Measurements from ENCODE around the gene GDF9.

Gene GDF9

DNA sequence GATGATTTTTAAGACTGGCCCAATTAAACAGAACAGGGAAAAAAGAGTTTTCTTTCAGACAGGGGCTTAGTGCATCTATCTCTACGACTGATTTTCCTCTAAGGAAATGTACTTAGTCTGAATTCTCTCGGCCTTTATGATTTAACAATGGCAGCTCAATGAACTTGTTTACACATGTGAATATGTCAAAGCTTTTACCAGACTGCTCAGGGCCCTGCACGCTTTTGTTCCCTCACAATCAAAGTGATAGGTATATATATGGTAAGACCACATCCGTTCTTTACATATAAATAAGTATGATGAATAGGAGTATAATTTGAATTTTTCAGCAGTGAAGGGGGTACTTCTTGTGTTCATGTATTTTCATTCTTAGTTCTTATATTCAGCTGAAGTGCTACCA lies 34.8 kb upstream of the GDF9 start:
- Histone ChIP-seq H4K20me1 (ENCODE audit: low read depth, low read length) (no peaks in the 10 kb centered on the region), H3K4me3 (ENCODE audit: insufficient read depth, low read length, poor library complexity, severe bottlenecking) (no peak overlapping the region), H3F3A (ENCODE audit: insufficient read depth) (no peaks in the 10 kb centered on the region), H3K9me3 (ENCODE audit: insufficient read depth, low read length) (no peaks in the 10 kb centered on the region), H3K27me3 (ENCODE audit: low read length) (no peaks in the 10 kb centered on the region), H3K9me2 (replicated peaks; ENCODE audit: insufficient read depth, low read length) (no peaks in the 10 kb centered on the region), H3K9ac (ENCODE audit: low read length) (no peak overlapping the region), H3K79me2 (ENCODE audit: insufficient read depth, low read length) (no peaks in the 10 kb centered on the region), H3K27ac (ENCODE audit: low read depth, low read length) (no peak overlapping the region), H3K4me2 (ENCODE audit: low read depth, low read length, poor library complexity, severe bottlenecking) (no peak overlapping the region), H2AFZ (ENCODE audit: low read depth, low read length, severe bottlenecking) (no peak overlapping the region), H3K36me3 (ENCODE audit: low read length) (peaks cover 14% of the 10 kb centered on the region; the same call in 1 of the 2 replicates)
- TF ChIP-seq, protein P1, sequence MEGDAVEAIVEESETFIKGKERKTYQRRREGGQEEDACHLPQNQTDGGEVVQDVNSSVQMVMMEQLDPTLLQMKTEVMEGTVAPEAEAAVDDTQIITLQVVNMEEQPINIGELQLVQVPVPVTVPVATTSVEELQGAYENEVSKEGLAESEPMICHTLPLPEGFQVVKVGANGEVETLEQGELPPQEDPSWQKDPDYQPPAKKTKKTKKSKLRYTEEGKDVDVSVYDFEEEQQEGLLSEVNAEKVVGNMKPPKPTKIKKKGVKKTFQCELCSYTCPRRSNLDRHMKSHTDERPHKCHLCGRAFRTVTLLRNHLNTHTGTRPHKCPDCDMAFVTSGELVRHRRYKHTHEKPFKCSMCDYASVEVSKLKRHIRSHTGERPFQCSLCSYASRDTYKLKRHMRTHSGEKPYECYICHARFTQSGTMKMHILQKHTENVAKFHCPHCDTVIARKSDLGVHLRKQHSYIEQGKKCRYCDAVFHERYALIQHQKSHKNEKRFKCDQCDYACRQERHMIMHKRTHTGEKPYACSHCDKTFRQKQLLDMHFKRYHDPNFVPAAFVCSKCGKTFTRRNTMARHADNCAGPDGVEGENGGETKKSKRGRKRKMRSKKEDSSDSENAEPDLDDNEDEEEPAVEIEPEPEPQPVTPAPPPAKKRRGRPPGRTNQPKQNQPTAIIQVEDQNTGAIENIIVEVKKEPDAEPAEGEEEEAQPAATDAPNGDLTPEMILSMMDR (IDR thresholded peaks at IDR 0.05; ENCODE audit: insufficient read depth, low read length, poor library complexity, severe bottlenecking), result no peak
- no peak for TF ChIP-seq EZH2phosphoT487 (conservative IDR thresholded peaks at IDR 0.05; ENCODE audit: low read length)

DNA sequence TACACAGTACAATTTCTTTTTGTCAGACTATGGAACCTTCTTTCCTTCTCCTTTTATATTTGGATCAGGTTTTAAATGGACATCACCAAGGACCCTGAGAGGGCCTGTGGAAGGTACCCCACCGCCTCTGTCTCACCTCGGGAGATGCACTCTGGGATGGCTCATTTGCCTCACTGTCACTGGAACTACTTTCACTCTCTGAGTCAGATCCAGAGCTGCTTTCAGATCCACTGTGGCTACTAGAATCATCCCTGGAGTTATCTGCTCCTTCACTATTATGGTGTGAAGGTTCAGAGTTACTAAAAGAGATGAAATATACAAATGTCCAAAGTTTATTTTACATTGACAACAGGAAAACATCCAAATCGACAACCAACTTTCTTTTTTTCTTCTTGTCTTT lies 31.8 kb upstream of the GDF9 start:
- Histone ChIP-seq H3K36me3 (ENCODE audit: low read length) (peaks cover 23% of the 10 kb centered on the region; the same call in 1 of the 2 replicates), H3F3A (ENCODE audit: insufficient read depth) (no peaks in the 10 kb centered on the region), H3K4me3 (ENCODE audit: insufficient read depth, low read length, poor library complexity, severe bottlenecking) (no peak overlapping the region), H3K9ac (ENCODE audit: low read length) (no peak overlapping the region), H3K9me2 (replicated peaks; ENCODE audit: insufficient read depth, low read length) (no peaks in the 10 kb centered on the region), H3K4me2 (ENCODE audit: low read depth, low read length, poor library complexity, severe bottlenecking) (no peak overlapping the region), H3K27ac (ENCODE audit: low read depth, low read length) (no peak overlapping the region), H2AFZ (ENCODE audit: low read depth, low read length, severe bottlenecking) (no peak overlapping the region), H3K9me3 (ENCODE audit: insufficient read depth, low read length) (no peaks in the 10 kb centered on the region), H3K27me3 (ENCODE audit: low read length) (no peaks in the 10 kb centered on the region), H4K20me1 (ENCODE audit: low read depth, low read length) (no peaks in the 10 kb centered on the region), H3K79me2 (ENCODE audit: insufficient read depth, low read length) (no peaks in the 10 kb centered on the region)
- TF ChIP-seq EZH2phosphoT487 (conservative IDR thresholded peaks at IDR 0.05; ENCODE audit: low read length), result no peak
- TF ChIP-seq, protein P1 (IDR thresholded peaks at IDR 0.05; ENCODE audit: insufficient read depth, low read length, poor library complexity, severe bottlenecking), result no peak

DNA sequence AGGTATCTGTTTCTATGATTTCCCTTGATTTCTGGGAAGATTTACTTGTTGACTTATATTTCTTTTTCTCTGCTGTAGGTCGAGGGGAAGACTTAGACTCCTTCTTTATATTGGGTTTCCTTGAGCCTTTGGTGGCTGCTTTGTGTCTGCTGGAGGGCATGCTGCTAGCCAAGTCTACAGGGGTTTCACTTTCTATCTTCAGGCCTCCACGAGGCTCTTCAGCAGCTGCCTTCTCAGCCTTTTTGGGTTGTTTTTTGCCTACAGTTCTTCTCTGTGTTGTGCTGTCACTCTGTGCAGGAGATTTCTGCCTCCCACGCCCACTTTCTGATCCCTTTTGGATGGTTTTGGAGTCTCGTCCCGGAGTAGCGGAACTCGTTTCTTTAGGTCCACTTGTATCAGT lies 30.4 kb upstream of the GDF9 start:
- no peaks in the 10 kb centered on the region for H3K79me2 ChIP-seq (ENCODE audit: insufficient read depth, low read length)

More for the DNA sequence above, 30.4 kb upstream of the GDF9 start:
- Histone ChIP-seq H3K9me3 (ENCODE audit: insufficient read depth, low read length) (no peaks in the 10 kb centered on the region), H3K4me2 (ENCODE audit: low read depth, low read length, poor library complexity, severe bottlenecking) (no peak overlapping the region), H3K4me3 (ENCODE audit: insufficient read depth, low read length, poor library complexity, severe bottlenecking) (no peak overlapping the region), H2AFZ (ENCODE audit: low read depth, low read length, severe bottlenecking) (no peak overlapping the region), H3K27me3 (ENCODE audit: low read length) (no peaks in the 10 kb centered on the region), H3K27ac (ENCODE audit: low read depth, low read length) (no peak overlapping the region), H4K20me1 (ENCODE audit: low read depth, low read length) (no peaks in the 10 kb centered on the region), H3F3A (ENCODE audit: insufficient read depth) (no peaks in the 10 kb centered on the region), H3K9me2 (replicated peaks; ENCODE audit: insufficient read depth, low read length) (no peaks in the 10 kb centered on the region), H3K36me3 (ENCODE audit: low read length) (peaks cover 23% of the 10 kb centered on the region; the same call in 1 of the 2 replicates), H3K9ac (ENCODE audit: low read length) (no peak overlapping the region)
- no peak for TF ChIP-seq EZH2phosphoT487 (conservative IDR thresholded peaks at IDR 0.05; ENCODE audit: low read length)
- TF ChIP-seq, protein P1 (IDR thresholded peaks at IDR 0.05; ENCODE audit: insufficient read depth, low read length, poor library complexity, severe bottlenecking), result no peak
